GM19397 (cell line): ENCODE measurements around the gene METTL9.

Experiments
- ATAC-seq: cut with Tn5 transposase; IDR thresholded peaks from one replicate; pipeline ENCODE4 v1.9.1; 2021; ENCODE audit warnings: mild to moderate bottlenecking, moderate library complexity; ENCODE audit not compliant: unreplicated experiment

METTL9 gene

GRCh38 chr16:21703589-21704174 is 104.3 kb downstream of the METTL9 start:
- ATAC-seq, result peak; percentile 74

- ATAC-seq, result no peak
Measured at GRCh38 chr16:21704266-21704665, 104.9 kb downstream of the METTL9 start.

DNA sequence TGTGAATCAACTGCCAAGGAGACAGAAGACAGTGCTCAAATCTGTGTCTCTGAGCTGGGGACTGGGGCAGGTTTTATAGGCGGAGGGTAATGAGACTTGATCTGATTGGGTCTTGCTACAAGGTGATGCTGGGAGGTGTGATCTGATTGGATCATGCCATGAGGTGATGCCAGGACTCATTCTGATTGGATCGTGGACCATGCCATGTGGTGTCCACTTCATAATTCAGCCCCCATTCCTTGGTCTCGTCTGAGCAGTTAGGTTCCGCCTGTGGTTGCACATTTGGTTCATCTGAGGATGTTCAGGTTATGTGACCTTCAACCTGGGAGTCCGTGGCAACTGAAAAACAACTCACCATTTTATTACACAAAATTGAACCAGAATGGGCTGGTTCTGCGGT is 105.4 kb downstream of the METTL9 start:
- ATAC-seq, result no peak
